GM20000 (cell line): ENCODE results near the gene PER2.

Experiments
- DNase-seq: peaks from one replicate; pipeline ENCODE4 v3.0.0; 2012; ENCODE audit warnings: low spot score
- TF ChIP-seq, protein P1 (sequence below): IDR thresholded peaks from 2 replicates; pipeline ENCODE4 v1.5.1; 2012; ENCODE audit warnings: mild to moderate bottlenecking, control low read depth; ENCODE audit errors: extremely low read depth, missing control alignments

Gene PER2

DNA sequence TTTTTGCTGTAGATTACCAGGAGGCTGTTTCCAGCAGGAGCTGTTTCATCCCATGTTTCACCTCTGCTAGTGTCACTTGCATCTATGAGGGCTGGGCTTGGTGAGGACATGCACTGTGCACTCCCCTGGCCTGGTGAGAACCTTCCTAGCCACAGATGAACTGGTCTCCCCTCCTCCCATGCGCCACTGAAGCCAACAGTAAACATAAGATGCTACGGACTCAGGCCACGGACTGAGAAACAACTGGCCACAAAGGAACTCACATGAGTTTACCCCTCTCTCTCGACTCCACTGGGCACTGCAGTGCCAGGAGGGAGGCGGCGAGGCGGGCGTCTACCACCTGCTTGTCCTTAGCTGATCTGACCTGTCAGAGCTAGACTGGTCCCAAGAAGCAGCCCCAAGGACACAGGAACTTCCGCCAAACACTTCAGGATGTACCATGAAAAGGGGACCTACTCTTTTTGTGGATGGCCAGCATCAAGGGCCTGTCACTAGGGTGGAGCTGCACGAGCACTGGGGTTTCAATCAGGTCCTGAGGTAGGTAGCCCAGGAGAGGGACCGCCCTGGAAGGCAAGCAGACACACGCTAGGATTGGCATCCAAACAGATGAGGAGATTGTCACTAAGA, 25.8 kb downstream of the PER2 start:
- DNase-seq: no peak
- TF ChIP-seq, protein P1, sequence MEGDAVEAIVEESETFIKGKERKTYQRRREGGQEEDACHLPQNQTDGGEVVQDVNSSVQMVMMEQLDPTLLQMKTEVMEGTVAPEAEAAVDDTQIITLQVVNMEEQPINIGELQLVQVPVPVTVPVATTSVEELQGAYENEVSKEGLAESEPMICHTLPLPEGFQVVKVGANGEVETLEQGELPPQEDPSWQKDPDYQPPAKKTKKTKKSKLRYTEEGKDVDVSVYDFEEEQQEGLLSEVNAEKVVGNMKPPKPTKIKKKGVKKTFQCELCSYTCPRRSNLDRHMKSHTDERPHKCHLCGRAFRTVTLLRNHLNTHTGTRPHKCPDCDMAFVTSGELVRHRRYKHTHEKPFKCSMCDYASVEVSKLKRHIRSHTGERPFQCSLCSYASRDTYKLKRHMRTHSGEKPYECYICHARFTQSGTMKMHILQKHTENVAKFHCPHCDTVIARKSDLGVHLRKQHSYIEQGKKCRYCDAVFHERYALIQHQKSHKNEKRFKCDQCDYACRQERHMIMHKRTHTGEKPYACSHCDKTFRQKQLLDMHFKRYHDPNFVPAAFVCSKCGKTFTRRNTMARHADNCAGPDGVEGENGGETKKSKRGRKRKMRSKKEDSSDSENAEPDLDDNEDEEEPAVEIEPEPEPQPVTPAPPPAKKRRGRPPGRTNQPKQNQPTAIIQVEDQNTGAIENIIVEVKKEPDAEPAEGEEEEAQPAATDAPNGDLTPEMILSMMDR: no peak

DNA sequence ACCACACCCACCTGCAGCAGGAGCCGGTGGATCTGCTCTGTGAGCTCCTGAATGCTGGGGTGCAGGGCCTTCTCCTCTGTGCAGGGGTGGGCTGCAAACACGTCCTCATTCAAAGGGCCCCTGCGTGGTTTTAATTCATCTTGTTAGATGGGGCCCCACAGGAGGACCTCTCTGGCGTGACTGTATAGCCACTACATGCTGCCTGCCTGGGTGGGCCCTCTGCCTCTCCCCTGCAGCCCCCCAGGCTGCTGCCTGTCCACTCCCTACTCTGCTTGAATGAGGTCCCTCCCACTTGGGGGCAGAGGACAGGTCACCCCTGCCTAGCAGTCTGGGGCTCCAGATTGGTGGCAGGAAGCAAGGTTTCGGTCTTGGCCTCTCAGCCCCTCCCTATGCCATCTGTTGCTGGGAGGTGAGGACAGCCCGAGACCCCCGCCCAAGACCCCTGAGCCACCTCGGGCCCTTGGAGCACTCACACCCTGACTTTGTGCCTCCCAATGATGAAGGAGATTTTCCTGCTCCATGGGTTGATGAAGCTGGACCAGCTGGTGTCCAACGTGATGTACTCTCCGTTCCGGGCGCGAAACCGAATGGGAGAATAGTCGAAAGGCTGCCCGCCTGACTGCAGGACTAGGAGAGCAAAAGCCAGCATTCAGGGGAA, 26.6 kb downstream of the PER2 start:
- TF ChIP-seq, protein P1: no peak
- DNase-seq: no peak

DNA sequence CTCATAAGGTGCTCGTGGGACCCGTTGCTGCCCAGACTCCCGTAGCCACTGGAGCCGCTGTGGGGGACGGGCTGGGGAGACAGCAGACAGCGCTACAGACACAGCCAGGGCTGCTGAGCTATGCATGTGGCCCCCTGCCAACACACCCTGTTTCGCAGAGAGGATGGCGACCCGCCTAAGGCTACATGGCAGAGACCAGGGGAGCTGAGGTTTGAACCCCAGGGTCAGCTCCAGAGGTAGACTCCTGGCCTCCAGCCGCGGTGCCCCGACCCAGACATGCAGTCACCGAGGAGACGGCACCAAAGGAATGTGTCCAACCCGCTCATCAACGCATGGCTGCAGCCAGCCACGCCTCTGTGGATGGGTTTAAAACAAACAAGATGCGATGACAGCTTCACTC, 27.5 kb downstream of the PER2 start:
- TF ChIP-seq, protein P1: no peak
- no peak for DNase-seq

DNA sequence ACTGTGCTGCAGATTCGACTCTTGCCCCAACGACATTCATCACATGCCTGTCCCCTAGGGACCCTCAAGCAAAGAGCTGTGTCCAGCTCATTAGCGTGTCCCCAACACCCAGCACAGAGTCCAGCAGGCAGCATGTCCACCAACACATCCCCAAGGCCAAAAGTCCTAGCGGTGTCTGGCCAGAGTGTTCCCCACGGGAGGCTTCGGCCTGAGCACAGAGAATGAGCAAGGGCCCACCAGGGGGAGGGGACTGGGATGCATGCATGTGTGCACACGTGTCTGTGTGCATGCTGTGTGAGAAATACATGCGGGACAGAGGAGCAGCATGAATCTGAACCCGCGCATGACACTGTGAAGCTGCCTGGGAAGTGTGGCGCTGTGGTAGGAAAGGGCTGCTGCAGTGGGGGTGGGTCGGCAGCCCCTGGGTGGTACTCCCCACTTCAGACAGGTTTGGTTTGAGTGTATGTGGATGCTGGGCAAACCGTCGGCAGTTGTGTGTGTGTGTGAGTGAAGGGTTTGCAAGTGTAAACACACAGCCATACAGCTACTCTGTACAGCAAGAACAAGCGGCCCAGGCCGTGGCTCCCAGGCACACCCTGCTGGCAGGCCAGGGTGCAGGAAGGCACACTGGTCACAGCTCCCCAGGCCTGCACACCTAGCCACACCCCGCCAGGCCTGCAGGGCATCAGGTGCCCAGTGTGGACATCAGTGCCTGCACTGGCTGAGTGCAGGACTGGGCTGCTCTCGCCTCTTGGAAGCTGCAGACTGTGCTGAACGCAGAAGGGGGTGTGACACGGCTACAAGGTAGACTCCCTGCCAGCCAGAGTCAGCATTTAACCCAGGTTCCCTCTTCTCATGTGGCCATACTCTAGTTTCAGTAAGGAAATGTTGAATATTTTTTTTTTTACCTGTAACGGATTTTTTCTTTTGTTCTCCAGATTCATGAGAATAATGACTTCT, 29.1 kb downstream of the PER2 start:
- TF ChIP-seq, protein P1: no peak
- DNase-seq: no peak

DNA sequence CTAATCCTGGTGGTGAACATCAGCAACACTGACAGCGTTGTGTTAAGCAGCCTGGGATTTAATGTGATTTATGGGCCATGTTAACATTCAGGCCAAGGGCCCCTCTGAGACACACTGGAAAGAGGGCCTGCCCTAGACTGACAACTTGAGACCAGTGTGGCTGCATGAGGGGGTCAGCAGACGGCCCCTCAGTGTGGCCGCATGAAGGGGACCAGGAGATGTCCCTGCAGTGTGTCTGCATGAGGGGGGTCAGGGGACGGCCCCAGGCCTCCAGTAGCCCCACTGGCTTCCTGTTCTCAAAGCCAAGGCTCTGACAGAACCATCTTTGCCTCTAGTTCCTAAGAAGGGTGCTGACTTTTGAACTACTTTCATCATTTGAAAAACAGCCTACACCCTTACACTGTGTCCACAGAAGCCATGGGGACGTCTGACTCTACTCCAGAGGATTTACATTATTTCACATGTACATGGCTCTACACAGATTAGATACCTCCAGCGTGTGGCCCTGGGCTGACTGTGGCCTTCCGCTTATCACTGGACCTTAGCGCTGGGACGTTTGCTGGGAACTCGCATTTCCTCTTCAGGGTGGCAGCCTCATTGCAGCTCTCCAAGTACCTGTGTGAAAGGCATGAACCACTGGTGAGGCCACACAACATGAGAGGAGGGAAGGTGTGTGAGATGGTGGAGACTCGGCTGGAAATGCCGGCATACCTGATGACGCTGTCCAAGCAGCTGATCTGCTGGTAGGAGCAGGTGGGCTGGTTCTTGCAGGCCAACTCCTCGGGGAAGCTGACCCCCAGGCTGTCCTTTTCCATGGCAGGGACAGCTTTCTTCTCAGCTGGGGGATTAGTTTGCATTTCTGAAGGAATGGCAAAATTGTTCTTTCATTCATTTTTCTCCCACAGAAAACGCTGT, 30.4 kb downstream of the PER2 start:
- DNase-seq: no peak
- TF ChIP-seq, protein P1: no peak

DNA sequence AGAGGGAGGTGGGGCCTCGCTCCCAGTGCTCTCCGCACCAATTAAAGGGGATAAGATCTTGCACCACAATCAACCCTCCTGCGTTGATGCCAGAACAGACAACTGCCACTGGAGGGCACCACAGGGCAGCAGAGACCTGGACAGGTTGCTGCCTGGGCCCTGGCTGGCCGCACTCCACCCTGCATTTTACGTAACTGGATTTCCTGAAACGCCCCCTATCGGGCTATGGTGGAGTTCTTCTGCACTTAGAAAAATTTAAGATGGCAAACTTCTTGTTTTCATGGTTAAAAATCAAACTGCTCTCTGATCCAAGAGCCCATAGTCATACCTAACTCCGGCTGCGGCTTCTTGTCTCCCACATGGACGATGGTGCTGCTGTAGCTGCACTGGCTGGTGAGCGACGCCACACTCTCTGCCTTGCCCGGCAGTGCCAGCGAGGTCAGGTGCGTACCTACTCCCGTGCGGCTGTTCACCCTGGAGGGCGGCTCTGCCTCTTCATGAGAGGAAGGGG, 31.8 kb downstream of the PER2 start:
- peak; percentile 79 for DNase-seq
- TF ChIP-seq, protein P1: no peak
